T-helper 2 cell treated with Interferon-gamma antibody and Interleukin-4, amounts not matched to agents 100 ng/mL and 5 ng/mL, for 36 hours (primary cell): ENCODE data around the gene DSE. TPM values are rescaled to one million over a fixed set of nuclear protein-coding genes. Genes with fewer than 3 reads are reported as not detected.
"Not testable (repeated sequence)": the region's sequence is repeated elsewhere in the genome, so short reads cannot be mapped to it uniquely, and the experiment has no call there.

ENCODE experiments used
- intact Hi-C: fragments of 100-400 bp; cut with micrococcal nuclease; formaldehyde crosslinking; loops from one replicate; pipeline ENCODE4 v1.15.1; 2023
- total RNA-seq: library from RNA; stranded (reverse); gene quantifications from 2 replicates; pipeline ENCODE4 v1.2.3, GENCODE V29; 2022

Gene DSE
- 2.9 and 3.0 TPM in 2 replicates for total RNA-seq

DNA sequence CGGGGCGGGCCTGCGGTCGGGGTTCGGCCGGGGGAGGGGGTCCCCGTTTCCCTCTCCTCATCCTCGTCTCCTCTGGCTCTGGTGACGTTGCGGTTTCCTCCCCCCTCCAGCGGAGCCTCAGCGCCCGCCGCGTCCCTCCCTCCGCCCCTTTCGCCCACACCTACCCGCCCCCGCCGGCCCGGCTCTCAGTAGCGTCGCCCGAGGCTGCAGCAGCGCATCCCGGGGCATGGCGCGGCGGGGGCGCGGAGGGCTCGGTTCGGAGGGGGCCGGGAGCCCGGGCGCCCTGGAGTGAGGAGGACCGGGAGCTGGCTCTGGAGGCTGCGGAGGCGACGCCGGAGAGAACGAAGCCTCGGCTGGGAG is at the start of gene DSE:
Gene DSE (plus strand): TSS at position 188 of the 360 bp plus-strand sequence. CDS start 28,304 bp downstream, outside the sequence.
- intact Hi-C loops: no loop called here

DNA sequence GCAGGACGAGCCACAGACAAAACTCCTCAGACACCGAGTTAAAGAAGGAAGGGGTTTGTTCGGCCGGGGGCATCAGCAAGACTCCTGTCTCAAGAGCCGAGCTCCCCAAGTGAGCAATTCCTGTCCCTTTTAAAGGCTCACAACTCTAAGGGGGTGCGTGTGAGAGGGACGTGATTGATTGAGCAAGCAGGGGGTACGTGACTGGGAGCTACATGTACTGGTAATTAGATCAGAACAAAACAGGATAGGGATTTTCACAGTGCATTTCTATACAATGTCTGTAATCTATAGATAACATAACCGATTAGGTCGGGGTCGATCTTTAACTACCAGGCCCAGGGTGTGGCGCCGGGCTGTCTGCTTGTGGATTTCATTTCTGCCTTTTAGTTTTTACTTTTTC is 48.8 kb upstream of the DSE start:
- intact Hi-C loops: not testable (repeated sequence)

DNA sequence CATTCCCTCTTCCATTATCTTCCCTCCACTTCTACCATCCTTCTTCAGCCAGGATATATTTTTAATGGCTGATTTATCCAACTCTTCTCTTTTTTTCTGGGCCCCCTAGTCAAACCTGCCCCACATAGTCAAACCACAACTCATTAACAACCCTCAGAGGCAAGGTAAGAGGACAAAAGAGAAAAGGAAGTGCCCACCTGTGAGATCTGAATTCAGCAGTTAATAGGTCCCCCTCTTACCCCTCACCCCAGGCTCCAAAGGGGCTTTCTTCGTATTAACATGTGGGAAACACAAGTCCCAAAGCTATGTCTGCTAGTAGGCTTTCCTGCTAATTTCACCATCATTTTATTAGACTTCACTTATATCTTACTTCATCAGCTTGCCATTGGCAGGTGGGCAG is 46.9 kb upstream of the DSE start:
- intact Hi-C loops: no loop called here

DNA sequence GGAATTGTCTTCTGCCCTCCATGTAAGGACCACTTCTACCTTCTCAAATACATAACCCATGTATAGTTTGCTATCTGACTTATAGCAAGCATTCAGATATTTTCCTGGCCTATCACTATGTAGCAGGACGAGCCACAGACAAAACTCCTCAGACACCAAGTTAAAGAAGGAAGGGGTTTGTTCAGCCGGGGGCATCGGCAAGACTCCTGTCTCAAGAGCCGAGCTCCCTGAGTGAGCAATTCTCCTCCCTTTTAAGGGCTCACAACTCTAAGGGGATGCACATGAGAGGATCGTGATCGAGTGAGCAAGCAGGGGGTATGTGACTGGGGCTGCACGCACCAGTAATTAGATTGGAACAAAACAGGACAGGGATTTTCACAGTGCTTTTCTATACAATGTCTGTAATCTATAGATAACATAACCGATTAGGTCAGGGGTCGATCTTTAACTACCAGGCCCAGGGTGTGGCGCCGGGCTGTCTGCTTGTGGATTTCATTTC is 45.1 kb upstream of the DSE start:
- intact Hi-C loops: not testable (repeated sequence)

DNA sequence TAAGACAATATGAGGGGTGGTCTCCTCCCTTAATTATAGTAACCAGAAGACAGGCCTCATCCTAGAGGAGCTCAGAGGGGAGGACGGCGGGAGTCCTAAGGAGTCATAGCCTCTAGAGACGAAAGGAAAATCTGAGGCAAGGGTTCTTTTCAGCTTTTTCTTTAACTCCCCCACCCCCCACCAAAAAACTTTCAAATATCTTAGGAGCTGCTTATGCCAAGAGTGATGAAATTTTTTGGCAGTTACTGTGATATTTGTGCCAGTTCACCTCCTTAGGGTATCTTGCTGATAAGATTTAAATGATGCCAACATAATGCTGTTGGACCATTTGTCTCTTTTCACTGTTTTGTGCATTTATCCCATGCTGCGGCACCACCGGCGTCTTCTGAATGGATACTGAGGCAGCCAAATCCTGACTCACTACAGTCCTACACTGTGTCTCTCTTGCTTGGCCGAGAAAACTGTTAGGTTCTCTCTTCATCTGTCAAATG is 44.5 kb upstream of the DSE start:
- intact Hi-C loops: no loop called here

DNA sequence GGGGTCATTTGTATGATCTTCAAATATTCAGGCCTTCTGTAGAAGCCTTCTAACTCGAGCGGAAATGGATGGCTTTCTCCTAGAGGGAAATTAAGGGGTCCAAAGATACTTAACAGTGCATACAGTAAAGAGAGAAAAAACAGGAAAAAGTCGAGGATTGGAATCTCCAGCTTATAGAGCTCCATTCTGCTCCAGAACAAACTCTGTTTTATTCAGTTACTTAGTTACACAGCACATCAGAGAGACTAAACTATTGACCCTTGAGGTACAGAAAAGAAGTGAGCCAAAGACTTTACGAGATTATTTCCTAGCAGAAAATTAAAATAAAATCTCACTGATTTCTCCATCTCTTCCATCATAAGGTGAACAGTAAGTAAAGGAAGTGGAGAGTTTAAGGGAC is 43.8 kb upstream of the DSE start:
- intact Hi-C loops: no loop called here

DNA sequence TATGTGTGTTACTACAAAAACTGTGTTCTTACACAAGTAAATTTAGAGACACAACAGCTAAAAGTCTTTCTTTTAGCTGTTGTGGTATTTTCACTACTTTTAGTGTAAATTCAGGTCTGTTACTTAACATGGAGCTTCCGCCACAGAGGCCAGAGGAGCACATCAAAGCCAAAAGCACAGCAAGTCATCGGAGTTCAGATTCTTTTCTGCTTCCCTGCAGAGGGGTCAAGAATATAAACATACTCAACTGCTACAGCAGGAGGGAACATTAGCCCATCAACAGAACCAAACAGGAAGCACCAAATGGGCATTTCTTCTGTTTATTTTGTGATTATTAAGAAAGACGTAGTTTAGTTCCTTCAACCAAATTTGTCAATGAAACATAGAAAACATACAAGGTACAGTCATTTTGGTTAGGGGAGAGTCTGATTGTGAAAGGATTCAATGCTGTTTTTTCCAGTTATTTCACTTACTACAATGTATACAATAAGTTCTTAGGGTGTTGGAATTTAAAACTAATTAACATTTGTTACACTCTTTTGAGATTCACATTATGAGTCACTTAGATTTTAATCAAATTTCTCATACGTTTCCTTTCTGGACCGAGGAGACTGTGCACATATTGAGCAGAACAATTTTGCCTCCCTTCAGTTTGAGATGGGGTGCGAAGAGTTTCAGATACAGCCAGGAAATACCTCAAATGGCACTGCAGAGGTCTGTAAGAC is 42.8 kb upstream of the DSE start:
- intact Hi-C loops: no loop called here

DNA sequence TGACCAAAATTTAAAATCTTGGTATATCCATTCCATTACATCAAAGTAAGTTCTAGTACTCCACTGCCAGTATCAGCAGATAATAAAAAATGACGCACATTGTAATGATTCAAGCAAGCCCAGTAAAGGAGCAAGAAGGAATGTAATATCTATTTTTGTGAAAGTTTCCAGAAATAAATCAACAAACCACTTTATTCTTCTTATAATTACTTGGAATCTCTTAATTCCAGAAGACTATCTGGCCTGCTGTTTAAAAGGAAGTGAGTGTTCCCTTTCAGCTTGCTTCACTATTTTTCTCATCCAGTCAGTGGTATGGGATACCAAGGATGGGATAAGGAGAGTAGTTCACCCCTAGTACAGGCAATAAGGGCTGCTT is 42.2 kb upstream of the DSE start:
- intact Hi-C loops: no loop called here

DNA sequence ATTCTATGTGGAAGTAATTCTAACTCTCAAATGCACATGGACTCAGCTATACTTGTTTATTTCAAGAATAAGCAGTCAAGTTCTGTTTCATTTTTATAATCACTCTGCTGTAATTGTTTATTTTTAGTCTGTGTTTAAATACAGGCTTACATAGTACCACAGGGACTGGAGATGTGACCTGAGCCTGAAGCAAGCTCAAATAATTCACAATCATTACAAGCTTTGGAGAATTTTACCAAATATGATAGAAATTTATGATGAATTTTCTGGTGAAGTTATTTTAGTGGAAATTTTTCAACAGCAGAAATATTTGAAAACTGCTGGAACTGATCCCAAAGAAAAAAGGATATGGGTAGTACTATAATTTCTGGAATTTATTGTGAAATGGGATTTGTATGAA is 41.6 kb upstream of the DSE start:
- intact Hi-C loops: no loop called here

DNA sequence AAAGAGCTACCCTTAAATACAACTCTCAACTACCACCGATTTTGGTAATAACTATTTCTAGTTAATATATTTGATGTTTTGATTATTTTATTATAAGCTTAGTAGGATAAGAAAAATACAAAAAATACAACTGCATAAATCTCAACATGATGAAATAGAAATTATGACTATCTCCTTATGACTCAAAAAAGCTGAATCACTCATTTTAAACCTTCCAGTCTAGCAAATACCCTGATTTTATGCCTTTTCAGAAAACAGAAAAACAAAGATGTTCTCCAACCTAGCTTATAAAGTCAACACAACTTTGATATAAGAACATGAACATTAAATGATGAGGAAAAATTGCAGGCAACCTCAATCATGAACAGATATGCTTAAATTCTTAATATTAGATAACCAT is 40.2 kb upstream of the DSE start:
- intact Hi-C loops: no loop called here

DNA sequence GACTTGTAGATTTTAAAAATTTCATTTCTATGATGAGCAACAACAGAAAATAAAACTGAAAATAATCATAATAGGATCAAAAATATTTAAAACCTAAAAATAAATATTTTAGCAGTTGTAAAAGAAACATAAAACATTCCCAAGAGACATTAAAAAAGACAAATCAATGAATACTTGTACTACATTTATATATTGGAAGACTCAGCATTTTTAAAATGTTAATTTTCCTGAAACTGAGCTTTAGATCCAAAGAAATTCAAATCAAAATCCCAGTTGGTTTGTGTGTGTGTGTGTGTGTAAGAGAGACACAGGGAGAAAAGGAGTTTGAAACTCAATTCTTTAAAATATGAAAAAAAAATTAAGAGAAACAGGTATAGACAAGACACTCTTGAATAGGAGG is 38.7 kb upstream of the DSE start:
- intact Hi-C loops: no loop called here

DNA sequence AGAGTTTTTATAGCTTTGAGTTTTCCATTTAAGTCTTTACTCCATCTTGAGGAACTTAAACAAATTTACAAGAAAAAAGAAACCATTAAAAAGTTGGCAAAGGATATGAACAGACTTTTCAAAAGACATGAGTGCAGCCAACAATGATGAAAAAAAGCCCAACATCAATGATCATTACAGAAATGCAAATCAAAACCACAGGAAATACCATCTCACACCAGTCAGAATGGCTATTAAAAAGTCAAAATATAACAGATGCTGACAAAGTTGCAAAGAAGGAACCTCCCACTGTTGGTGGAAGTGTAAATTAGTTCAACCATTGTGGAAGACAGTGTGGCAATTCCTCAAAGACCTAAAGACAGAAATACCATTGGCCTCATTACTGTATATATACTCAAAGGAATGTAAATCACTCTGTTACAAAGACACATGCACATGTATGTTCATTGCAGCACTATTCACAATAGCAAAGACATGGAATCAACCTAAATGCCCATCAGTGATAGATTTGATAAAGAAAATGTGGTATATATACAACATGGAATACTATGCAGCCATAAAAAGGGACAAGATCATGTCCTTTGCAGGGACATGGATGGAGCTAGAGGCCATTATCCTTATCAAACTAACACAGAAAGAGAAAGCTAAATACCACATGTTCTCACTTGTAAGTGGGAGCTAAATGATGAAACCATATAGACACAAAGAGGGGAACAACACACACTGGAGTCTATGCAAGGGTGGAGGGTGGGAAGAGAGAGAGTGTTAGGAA is 35.9 kb upstream of the DSE start:
- intact Hi-C loops: not testable (repeated sequence)

DNA sequence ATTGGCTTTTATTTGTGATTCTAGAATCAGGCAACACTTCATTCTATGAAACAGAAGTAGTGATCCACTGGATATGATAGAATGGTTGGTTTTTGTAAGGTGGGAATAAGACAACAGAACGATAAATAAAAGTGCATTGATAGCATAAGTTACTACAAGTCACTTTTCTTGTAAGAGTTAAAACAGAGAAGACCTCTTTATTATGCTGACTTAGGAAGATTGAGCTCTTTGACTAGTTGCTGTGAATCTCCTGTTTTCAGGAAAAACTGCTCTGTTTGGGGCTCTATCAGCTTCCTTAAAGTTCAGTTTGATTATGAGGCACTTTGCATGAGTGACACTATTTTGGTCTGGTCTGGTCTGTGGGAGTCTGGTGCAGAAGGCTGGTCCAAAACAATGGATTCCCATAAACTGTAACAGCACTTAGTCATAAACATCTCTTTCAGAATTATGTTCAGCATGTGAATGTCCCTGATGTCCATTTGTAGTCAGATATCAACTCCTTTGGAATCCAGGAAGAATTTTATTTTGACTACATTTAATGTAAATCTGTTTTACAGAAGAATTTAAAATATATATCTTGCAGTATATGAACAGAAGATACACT is 35.0 kb upstream of the DSE start:
- intact Hi-C loops: no loop called here

DNA sequence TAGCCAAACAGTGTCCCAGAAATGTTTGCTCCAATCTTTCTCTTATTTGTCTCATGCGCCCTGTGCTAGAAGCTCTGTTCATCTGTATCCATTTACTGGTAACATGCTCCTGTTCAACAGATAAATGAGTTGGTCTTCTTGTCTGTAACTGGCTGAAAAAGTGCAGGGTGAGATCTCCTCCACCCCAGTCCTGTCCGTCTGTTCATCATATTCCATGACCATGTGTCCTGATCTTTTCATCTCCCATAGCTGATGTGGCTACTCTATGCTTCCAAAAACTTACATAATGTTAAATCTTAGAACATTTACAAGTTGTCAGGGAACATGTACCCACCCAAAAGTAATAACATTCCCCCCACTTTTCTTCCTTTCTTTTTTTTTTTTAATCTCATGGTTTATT is 31.8 kb upstream of the DSE start:
- intact Hi-C loops: no loop called here

DNA sequence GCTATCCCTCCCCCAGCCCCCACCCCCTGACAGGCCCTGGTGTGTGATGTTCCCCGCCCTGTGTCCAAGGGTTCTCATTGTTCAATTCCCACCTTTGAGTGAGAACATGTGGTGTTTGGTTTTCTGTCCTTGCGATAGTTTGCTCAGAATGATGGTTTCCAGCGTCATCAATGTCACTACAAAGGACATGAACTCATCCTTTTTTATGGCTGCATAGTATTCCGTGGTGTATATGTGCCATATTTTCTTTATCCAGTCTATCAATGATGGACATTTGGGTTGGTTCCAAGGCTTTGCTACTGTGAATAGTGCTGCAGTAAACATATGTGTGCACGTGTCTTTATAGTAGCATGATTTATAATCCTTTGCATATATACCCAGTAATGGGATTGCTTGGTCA is 30.1 kb upstream of the DSE start:
- intact Hi-C loops: not testable (repeated sequence)

DNA sequence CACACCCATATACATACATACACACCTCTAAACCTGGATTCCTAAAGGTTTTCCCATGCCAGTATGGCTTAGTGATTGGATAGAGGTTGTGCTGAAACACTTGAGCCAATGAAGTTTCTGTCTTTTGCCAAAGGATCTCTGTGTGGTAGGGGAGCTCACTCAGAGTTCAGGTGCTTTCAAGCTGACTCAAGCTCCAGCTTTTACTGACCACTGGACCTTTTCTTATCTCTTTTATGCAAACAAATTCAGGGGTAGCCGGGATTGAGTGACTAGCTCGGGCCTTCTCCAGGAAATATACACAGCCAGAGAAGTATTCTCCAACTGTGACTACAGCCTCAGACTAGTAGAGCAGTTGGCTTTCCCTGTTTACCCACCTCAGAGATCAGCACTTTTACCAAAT is 21.5 kb upstream of the DSE start:
- intact Hi-C loops: no loop called here

DNA sequence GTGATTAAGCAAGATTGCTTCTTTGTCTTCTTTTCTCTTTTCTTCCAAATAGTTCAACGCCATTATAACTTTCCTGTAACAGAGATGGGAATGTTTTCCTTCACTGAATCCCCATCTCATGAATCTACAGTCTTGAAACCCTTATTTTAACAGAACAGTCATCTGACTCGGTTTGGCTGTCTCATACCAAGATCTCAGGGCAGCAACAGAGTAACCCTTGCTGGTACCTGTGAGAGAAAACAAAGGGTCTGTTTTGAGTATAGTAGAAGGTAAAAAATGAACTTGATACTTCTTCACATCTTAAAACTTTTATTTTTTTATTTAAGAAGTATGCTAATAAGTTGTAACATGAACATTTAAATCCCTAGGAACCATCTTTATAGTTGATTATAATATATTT is 19.6 kb upstream of the DSE start:
- intact Hi-C loops: no loop called here

DNA sequence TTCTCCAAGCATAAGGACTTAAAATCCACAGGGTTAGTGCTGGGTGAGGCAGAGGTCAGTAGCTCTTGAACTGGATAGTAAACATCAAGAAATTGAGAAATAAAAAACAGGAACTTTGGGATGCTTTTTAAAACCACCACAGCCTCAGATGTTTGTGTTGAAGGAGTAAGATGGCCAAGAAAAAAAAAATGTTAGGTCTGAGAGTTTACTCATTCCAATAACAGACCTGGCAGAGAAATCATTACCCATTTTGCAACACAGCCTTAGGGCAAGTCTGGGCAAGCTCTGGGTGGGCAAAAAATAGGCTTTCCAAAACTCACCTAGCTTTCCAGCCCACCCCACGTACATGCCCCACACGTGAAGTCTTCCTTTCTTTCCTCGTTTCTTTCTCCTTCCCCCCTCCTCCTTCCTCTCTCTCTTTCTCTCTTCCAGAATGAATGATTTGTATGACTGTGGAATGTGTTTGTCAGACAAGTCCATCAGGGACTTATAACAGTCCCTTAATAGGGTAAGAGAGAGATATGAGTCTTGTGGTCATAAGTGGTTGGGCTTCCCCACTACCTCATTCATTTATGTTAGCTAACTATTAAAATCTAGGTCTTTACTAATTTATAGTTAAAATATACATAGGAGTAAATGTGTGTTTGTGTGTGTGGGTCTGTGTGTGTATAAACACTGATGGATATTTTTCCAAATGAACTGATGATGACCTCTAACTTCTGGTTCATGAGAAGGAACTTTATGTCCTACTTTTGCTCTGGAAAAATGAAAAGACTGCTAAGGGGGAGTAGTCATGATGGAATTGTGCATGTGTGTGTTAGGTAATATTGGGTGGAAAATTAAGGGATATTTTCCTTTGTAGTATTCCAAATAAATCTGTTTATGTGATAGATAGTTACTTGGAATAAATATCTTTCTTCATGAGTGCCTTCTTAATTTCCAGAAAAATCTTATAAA is 18.0 kb upstream of the DSE start:
- intact Hi-C loops: no loop called here

DNA sequence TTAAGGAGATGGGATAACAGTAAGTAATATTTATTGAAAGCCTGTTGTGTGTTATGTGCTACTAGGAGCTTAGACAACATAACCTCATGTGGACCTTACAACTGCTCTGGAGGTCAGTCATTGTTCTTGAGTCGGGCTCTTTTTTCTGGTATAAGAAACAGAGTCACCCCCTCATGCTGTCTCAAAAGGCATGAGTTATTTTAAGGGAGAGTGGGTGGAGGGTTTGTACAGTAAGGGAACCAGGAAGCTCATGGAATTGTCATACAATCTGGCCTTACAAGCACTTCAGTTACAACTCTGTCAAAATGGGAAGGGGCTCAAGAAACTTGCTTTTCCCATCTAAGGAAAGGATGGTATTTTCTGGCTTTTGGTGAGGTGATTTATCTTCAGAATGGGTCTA is 16.5 kb upstream of the DSE start:
- intact Hi-C loops: no loop called here

DNA sequence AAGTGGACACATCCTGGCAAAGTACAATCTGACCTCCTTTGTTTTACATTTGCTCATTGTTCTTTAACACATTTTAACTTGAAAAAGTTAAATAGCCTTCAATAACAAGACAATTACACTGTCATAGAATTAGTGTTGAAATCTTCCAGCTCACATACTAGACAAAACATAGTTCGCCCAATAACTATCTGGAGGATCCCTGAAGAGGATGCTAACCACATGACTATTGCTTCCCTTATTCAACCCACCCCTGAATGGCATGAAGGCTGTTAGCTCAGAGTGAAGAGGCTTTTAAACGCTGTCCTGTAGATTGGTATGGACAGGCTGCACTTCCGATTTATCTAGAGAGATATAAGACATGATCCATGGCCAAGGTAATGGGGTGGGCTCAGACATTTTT is 15.0 kb upstream of the DSE start:
- intact Hi-C loops: no loop called here

DNA sequence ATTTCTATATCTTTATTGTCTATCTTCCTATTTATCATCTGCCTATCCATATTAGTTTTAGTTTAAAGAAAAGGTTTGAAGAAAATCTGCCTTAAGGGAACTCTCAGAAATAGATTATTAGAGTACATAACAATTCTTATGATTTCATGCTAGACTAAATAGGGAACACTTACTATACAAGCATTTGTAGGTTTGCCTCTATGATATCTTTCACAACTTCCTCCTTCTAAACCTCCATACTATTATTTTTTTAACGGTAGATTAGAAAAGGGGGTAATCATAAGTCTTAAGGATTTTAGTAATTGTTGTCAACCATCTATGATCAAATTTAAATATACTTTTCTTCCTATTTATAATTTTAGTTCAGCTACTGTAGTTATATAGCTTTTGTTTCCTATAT is 11.6 kb upstream of the DSE start:
- intact Hi-C loops: no loop called here
